CD4-positive, alpha-beta T cell treated with Interleukin-15 for 1 hour (primary cell): ENCODE measurements around the gene IFNL1.
"Not testable (repeated sequence)": the region's sequence is repeated elsewhere in the genome, so short reads cannot be mapped to it uniquely, and the experiment has no call there.

Source experiments
- DNase-seq: peaks from one replicate; pipeline ENCODE4 v3.0.0-alpha.2; 2020

The IFNL1 gene

DNA sequence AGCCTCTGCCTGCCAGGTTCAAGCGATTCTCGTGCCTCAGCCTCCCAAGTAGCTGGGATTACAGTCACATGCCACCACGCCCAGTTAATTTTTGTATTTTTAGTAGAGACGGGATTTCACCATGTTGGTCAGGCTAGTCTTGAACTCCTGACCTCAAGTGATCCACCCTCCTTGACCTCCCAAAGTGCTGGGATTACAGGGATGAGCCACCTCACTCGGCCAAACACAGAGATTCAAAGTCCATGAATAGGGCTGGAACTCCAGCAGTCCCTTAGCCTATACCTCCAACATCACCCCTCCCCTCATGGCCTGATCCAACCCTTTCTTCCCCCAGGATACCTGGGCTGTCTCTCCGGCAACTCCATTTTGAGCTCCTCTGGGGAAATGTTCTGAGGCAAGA lies 36.5 kb downstream of the IFNL1 start:
- DNase-seq, result not testable (repeated sequence)

DNA sequence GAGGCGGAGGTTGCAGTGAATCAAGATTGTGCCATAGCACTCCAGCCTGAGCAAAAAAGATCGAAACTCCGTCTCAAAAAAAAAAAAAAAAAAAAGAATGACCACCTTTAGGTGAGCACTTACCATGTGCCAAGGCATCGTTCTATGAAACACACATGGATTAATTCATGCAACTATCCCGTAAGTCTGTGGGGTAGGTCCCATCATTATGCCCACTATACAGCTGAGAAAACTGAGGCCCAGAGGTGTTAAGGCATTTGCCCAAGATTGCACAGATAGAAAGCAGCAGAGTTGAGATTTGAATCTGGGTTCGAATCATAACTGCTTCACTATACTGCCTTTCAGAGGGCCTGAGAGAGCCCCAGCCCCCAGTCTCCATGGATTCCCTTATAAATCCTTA lies 37.3 kb downstream of the IFNL1 start:
- DNase-seq, result no peak

- no peak for DNase-seq
Observed at GRCh38 chr19:39334444-39334976, 38.3 kb downstream of the IFNL1 start.

DNA sequence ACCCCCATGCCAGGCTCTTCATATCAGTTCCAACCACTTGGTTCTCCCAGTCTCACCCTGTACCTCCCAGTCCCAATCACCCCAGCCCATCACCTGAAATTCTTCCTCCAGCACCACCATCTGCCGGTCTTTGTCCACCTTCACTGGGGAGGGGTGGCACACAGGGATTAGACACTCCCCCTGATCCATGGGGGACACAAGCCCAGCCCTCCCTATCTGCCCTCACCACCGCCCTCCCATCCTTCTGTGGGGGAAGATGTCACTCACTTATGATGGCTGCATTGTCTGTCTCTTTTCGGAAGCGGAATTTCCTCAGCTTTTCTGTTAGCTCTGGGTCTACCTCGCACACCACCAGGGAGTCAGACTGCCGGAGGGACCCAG lies 39.0 kb downstream of the IFNL1 start:
- DNase-seq, result peak; percentile 27

GRCh38 chr19:39336483-39336882 lies 40.3 kb downstream of the IFNL1 start:
- no peak for DNase-seq

- no peak for DNase-seq
Observed at GRCh38 chr19:39339674-39340073, 43.5 kb downstream of the IFNL1 start.

DNA sequence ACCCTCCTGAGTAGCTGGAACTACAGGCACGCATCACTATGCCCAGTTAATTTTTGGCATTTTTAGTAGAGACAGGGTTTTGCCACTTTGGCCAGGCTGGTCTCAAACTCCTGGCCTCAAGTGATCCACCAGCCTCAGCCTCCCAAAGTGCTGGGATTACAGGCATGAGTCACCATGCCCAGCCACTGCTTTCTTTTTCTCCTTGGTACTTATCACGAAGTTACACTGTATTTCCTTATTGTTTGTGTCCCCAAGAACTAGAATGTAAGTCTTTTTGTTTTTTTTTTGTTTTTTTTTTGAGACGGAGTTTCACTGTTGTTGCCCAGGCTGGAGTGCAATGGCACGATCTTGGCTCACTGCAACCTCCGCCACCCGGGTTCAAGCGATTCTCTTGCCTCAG lies 43.9 kb downstream of the IFNL1 start:
- not testable (repeated sequence) for DNase-seq

- DNase-seq, result no peak
Observed at GRCh38 chr19:39341129-39341718, 45.0 kb downstream of the IFNL1 start.

GRCh38 chr19:39341719-39342604 lies 45.8 kb downstream of the IFNL1 start, which contains the start of gene SAMD4B:
SAMD4B (plus strand) TSS chr19:39342421; CDS start chr19:39356894, 14,473 bp downstream.
- DNase-seq, result peak; percentile 100

DNA sequence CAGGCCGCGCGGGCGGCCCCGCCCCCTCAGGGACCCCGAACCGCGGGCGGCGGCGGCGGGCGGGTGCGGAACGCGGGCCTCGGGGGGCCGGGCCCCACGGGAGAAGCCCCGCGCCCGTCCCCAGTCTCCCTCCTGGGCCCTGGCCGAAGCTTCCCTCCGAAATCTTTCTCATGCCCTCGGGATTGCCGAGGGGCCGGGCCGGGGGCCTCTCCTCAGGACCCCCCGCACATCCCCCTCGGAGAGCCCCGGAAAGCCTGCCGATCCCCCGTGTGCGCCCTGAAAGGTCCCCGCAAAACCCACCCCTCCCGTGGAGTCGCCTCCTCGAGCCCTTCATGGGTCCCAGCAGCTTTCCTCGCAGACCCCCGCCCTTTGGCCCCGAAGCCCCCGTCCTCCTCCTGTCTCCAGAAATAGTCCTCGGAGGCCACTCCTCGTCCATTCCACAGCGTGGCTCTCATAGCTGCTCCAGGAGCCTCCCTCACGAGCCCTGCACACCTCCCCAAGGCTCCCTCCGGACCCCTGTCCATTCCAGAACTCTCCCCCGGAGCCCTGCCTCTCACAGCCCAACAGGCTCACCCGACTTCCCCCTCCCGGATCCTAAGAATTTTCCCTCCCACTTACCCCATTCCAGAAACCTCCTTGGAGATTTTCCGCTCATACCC lies 46.6 kb downstream of the IFNL1 start:
- no peak for DNase-seq

GRCh38 chr19:39345956-39346355 lies 49.7 kb downstream of the IFNL1 start:
- DNase-seq, result no peak

- no peak for DNase-seq
Observed at GRCh38 chr19:39347332-39348164, 51.3 kb downstream of the IFNL1 start.
